KMS-11 (cell line): ENCODE results near the gene SEMA3B.

Experiments
- H2AFZ ChIP-seq: fragments of 200-600 bp; sonication (generic); 2 replicates; pipeline ENCODE4 v1.6.1; 2016; ENCODE audit warnings: antibody characterized with exemption, mixed run types, low read depth
- H3K27ac ChIP-seq: fragments of 200-600 bp; sonication (generic); 2 replicates; pipeline ENCODE4 v1.6.1; 2016; ENCODE audit warnings: mild to moderate bottlenecking, mixed run types
- H3K27me3 ChIP-seq: fragments of 200-600 bp; sonication (generic); 2 replicates; pipeline ENCODE4 v1.6.1; 2017; ENCODE audit warnings: mild to moderate bottlenecking, low read depth, mixed run types, moderate library complexity; ENCODE audit not compliant: insufficient read depth
- H3K36me3 ChIP-seq: fragments of 200-600 bp; sonication (generic); 2 replicates; pipeline ENCODE4 v1.6.1; 2017; ENCODE audit warnings: mild to moderate bottlenecking, mixed run types; ENCODE audit not compliant: insufficient read depth
- H3K4me1 ChIP-seq: fragments of 200-600 bp; sonication (generic); 2 replicates; pipeline ENCODE4 v1.6.1; 2016; ENCODE audit warnings: mild to moderate bottlenecking, low read depth, mixed run types; ENCODE audit not compliant: poor library complexity, severe bottlenecking
- H3K4me2 ChIP-seq: fragments of 200-600 bp; sonication (generic); 2 replicates; pipeline ENCODE4 v1.7.0; 2016; ENCODE audit warnings: mild to moderate bottlenecking, mixed run types
- H3K4me3 ChIP-seq: fragments of 200-600 bp; sonication (generic); IDR thresholded peaks from 2 replicates; pipeline ENCODE4 v1.6.1; 2017; ENCODE audit warnings: low read depth, low read length, mixed read lengths; ENCODE audit not compliant: insufficient read depth
- H3K79me2 ChIP-seq: fragments of 200-600 bp; sonication (generic); 2 replicates; pipeline ENCODE4 v1.6.1; 2016; ENCODE audit warnings: low read depth, mixed run types; ENCODE audit not compliant: insufficient read depth
- H3K9ac ChIP-seq: fragments of 200-600 bp; sonication (generic); 2 replicates; pipeline ENCODE4 v1.6.1; 2016; ENCODE audit warnings: mild to moderate bottlenecking, mixed run types
- H4K20me1 ChIP-seq: fragments of 200-600 bp; sonication (generic); 2 replicates; pipeline ENCODE4 v1.6.1; 2016; ENCODE audit warnings: mild to moderate bottlenecking, mixed run types; ENCODE audit not compliant: insufficient read depth
- CTCF ChIP-seq: fragments of 200-600 bp; sonication (generic); conservative IDR thresholded peaks from 2 replicates; pipeline ENCODE4 v1.6.1; 2017; ENCODE audit warnings: low read depth, mild to moderate bottlenecking, antibody characterized with exemption, low read length, moderate library complexity, mixed read lengths

The SEMA3B gene

GRCh38 chr3:50263478-50264382, 5.2 kb upstream of the SEMA3B start:
- Histone ChIP-seq H3K9ac (no peak overlapping the region), H3K4me2 (no peak overlapping the region), H2AFZ (no peak overlapping the region), H4K20me1 (no peaks in the 10 kb centered on the region), H3K79me2 (no peaks in the 10 kb centered on the region), H3K4me1 (peaks cover 6% of the 10 kb centered on the region), H3K27me3 (peaks cover 17% of the 10 kb centered on the region; the same call in 1 of the 2 replicates), H3K36me3 (no peaks in the 10 kb centered on the region), H3K4me3 (no peak overlapping the region), H3K27ac (no peak overlapping the region)
- no peak for TF ChIP-seq CTCF

- TF ChIP-seq CTCF = no peak
- Histone ChIP-seq H3K36me3 (no peaks in the 10 kb centered on the region), H3K27me3 (peaks cover 18% of the 10 kb centered on the region; the same call in 1 of the 2 replicates), H3K79me2 (no peaks in the 10 kb centered on the region), H3K4me1 (peaks cover 6% of the 10 kb centered on the region), H3K9ac (no peak overlapping the region), H3K4me2 (no peak overlapping the region), H4K20me1 (no peaks in the 10 kb centered on the region), H2AFZ (no peak overlapping the region), H3K4me3 (no peak overlapping the region), H3K27ac (no peak overlapping the region)
Observed at GRCh38 chr3:50264383-50264963, 4.5 kb upstream of the SEMA3B start.

- Histone ChIP-seq H3K4me1 (peaks cover 6% of the 10 kb centered on the region), H3K4me2 (no peak overlapping the region), H3K27ac (no peak overlapping the region), H3K9ac (no peak overlapping the region), H3K4me3 (no peak overlapping the region), H4K20me1 (no peaks in the 10 kb centered on the region), H3K27me3 (peaks cover 18% of the 10 kb centered on the region; the same call in 1 of the 2 replicates), H2AFZ (no peak overlapping the region), H3K79me2 (no peaks in the 10 kb centered on the region), H3K36me3 (no peaks in the 10 kb centered on the region)
- TF ChIP-seq CTCF = no peak
Observed at GRCh38 chr3:50264964-50265485, 3.9 kb upstream of the SEMA3B start.

- Histone ChIP-seq H2AFZ (no peak overlapping the region), H3K4me1 (peaks cover 4% of the 10 kb centered on the region), H4K20me1 (no peaks in the 10 kb centered on the region), H3K4me2 (no peak overlapping the region), H3K9ac (no peak overlapping the region), H3K79me2 (no peaks in the 10 kb centered on the region), H3K27ac (no peak overlapping the region), H3K36me3 (no peaks in the 10 kb centered on the region), H3K27me3 (peaks cover 18% of the 10 kb centered on the region; the same call in 1 of the 2 replicates), H3K4me3 (no peak overlapping the region)
- no peak for TF ChIP-seq CTCF
Observed at GRCh38 chr3:50265571-50265970, 3.4 kb upstream of the SEMA3B start.
